T47D (cell line): ENCODE measurements around the gene AHCTF1.
"Not testable (repeated sequence)": the region's sequence is repeated elsewhere in the genome, so short reads cannot be mapped to it uniquely, and the experiment has no call there.

ENCODE experiments used
- DNase-seq, 2 experiments: peaks; one replicate each; pipeline versions ENCODE4 v3.0.0 to v3.0.0-alpha.2; 2011 to 2012; ENCODE audit warnings: low read depth in 1 of 2, low spot score in 1 of 2
- JUND ChIP-seq: IDR thresholded peaks from 2 replicates; pipeline ENCODE4 v1.6.1; 2012; ENCODE audit warnings: low read depth
- in situ Hi-C: cut with HindIII; loops from 2 replicates; pipeline ENCODE4 v1.10.0; 2016; ENCODE audit warnings: low sequenced_read_pairs, low pct_unique_long_range_greater_than_20kb

AHCTF1 gene

GRCh38 chr1:246838118-246838456 lies 93.7 kb downstream of the AHCTF1 start:
- no peak for TF ChIP-seq JUND
- no peak for DNase-seq
- in situ Hi-C loops: no loop called here

DNA sequence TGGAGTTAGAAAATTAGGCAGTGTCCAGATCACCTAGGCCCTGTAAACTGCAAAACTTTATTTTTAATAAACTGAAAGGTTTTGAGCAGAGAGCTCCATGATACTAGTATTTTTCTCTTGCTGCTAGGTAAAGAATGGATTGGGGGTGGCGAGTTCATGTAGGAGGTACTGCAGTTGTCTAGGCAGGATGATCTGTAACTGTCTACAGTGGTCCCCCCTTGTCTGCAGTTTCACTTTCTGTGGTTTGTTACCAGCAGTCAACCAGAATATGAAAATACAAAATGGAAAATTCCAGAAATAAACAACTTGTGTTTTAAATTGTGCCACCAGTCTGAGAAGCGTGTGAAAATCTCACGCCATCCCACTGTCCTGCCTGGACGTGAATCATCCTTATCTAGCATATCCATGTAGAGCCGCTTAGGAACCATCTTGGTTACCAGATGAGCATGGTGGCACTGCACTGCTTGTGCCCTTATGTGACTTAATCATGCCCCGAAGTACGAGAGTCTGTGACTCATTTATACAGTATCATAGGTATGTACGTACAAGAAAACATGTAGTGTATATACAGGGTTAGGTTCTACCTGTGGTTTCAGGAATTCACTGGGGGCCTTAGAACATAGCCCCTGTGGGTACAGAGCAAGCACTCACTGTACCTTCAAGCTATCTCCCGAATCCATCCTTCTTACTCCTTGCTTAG lies 94.2 kb downstream of the AHCTF1 start:
- DNase-seq: peak in 1 of 2 experiments; percentile 14
- no peak for TF ChIP-seq JUND

DNA sequence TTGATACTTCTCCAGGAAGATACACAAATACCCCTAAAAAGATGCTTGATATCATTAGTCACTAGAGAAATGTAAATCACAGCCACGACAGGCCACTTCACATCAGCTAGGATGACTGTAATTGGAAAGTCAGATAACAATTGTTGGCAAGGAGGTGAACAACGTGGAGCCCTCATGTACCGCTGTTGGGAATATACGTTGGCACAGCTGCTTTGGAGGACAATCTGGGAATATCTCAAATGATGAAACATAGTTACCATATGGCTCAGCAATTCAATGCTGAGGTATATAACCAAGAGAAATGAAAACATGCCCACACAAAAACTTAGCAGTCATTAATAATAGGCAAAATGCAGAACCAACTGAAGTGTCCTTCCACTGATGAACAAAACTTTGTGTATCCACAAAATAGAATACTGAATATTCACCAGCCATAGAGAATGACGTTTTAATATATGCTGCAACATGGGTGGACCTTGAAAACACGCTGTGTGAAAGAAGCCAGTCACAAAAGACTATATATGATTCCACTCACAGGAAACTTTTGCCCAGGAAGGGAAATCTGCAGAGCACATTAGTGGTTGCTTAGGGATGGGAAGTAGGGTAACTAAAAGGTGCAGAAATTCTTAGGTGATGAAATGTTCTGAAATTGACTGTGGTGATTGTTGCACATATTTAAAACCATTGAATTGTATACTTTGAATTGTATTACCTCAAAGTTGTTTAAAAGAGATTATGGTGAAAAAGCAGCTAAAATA lies 95.4 kb downstream of the AHCTF1 start:
- DNase-seq: no peak
- in situ Hi-C loops: no loop called here

More for the DNA sequence above, 94.2 kb downstream of the AHCTF1 start:
- in situ Hi-C loops: no loop called here

GRCh38 chr1:246831543-246831942 lies 100.2 kb downstream of the AHCTF1 start:
- DNase-seq: no peak
- no peak for TF ChIP-seq JUND
- in situ Hi-C loops: no loop called here

More for the DNA sequence above, 95.4 kb downstream of the AHCTF1 start:
- no peak for TF ChIP-seq JUND

DNA sequence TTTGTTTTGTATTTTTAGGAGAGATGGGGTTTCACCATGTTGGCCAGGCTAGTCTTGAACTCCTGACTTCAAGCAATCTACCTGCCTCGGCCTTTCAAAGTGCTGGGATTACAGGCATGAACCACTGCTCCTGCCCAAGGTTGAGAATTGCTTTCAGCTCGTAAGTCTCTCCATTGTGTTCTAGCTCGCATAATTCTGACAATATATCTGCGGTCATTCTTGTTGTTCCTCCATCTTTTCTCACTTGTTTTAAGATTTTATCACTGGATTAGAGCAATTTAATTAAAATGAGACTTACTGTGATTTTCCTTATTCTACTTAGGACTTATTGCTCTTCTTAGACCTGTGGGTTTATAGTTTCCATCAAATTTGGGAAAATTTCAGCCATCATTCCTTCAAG lies 102.9 kb downstream of the AHCTF1 start:
- no peak for TF ChIP-seq JUND
- no peak for DNase-seq
- in situ Hi-C loops: no loop called here

DNA sequence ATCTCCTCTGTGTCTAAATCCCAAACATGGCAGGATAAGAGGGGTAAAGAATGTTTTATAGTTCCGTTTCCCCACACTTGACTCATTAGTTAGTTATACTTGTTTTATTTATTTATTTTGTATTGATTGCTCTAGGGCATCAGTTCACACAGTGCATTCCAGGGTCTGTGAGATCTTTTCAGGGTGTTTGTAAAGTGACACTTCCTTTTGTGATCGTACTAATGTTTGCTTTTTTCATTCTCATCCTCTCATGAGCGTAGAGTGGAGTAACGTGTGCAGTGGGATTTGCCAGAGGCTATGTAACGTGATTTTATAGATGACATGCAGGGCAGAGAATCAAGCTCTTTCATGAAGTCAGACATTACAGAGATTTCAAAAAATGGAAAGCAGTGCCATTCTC lies 104.4 kb downstream of the AHCTF1 start:
- in situ Hi-C loops: no loop called here
- peak in 1 of 2 experiments; percentile 49 for DNase-seq

DNA sequence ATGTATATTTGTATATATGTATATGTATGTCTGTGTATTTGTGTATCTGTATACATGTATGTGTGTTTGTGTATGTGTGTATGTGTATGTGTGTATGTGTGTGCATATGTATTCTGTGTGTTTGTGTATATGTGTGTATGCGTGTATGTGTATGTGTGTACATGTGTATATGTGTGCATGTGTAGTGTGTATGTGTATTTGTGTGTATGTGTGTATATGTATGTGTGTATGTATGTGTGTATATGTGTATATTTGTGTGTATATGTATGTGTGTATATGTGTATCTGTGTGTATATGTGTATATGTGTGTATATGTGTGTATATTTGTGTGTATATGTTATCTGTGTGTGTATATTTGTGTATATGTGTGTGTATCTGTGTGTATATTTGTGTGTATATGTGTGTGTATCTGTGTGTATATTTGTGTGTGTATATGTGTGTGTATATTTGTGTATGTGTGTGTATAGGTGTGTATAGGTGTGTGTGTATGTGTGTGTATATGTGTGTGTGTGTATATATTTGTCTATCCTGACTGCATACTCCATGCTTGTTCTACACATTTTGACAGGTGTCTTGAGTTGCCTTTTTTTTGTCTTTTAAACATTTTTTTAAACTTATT lies 106.1 kb downstream of the AHCTF1 start:
- no peak for TF ChIP-seq JUND

More for the DNA sequence above, 104.4 kb downstream of the AHCTF1 start:
- no peak for TF ChIP-seq JUND

GRCh38 chr1:246824541-246824940 lies 107.2 kb downstream of the AHCTF1 start:
- in situ Hi-C loops: no loop called here
- no peak for DNase-seq
- TF ChIP-seq JUND: no peak

More for the DNA sequence above, 106.1 kb downstream of the AHCTF1 start:
- no peak for DNase-seq
- in situ Hi-C loops: no loop called here

DNA sequence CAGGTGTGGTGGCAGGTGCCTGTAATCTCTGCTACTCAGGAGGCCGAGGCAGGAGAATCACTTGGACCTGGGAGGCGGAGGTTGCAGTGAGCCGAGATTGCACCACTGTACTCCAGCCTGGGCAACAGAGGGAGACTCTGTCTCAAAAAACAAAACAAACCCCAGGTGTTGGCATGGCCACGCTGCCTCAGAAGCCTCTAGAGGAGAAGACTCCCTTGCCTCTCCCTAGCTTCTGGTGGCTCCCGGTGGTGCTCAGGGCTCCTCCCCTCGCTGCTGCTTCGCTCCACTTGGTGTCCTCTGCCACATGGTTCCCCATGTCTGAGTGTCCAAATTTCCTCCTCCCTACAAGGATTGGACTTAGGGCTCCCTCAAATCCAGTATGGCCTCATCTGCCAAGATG lies 109.6 kb downstream of the AHCTF1 start:
- in situ Hi-C loops, DNase-seq: not testable (repeated sequence)

GRCh38 chr1:246820666-246821065 lies 111.1 kb downstream of the AHCTF1 start:
- DNase-seq: no peak
- in situ Hi-C loops: no loop called here
- no peak for TF ChIP-seq JUND

DNA sequence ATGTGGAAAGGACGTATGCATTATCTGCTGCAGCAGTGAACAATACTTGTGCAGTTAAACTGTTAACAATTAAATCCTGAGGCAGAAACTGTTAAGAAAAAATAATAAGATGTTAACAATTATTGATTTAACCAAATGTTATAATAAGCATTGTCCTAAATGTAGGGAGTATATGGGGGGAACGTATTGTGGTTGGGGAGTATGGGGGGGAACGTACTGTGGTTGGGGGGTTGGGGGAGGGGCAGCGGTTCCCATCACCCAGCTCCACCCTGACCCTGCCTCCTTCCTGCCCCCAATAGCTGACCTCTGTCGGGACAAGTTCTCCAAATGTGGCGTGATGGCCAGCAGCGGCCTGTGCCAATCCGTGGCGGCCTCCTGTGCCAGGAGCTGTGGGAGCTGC lies 114.0 kb downstream of the AHCTF1 start:
- in situ Hi-C loops, DNase-seq: not testable (repeated sequence)

GRCh38 chr1:246815693-246816270 lies 116.0 kb downstream of the AHCTF1 start:
- in situ Hi-C loops: no loop called here
- TF ChIP-seq JUND: no peak

GRCh38 chr1:246814890-246815289 lies 116.9 kb downstream of the AHCTF1 start:
- DNase-seq: no peak
- in situ Hi-C loops: no loop called here
- no peak for TF ChIP-seq JUND

More at GRCh38 chr1:246815693-246816270, 116.0 kb downstream of the AHCTF1 start:
- no peak for DNase-seq

DNA sequence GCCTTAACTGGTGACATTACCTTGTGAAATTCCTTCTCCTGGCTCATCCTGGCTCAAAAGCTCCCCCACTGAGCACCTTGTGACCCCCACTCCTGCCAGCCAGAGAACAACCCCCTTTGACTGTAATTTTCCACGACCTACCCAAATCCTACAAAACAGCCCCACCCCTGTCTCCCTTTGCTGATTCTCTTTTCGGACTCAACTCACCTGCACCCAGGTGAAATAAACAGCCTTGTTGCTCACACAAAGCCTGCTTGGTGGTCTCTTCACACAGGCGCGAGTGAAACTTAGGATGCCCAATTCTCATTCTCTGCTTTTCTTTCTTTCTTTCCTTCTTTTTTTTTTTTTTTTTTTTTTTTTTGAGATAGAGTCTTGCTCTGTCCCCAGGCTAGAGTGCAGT lies 118.4 kb downstream of the AHCTF1 start:
- DNase-seq, in situ Hi-C loops: not testable (repeated sequence)
